ENCODE data around the gene ASPA.
A peak's percentile ranks its signal among the peaks of the same experiment; 100 is the strongest.

The ASPA gene

DNA sequence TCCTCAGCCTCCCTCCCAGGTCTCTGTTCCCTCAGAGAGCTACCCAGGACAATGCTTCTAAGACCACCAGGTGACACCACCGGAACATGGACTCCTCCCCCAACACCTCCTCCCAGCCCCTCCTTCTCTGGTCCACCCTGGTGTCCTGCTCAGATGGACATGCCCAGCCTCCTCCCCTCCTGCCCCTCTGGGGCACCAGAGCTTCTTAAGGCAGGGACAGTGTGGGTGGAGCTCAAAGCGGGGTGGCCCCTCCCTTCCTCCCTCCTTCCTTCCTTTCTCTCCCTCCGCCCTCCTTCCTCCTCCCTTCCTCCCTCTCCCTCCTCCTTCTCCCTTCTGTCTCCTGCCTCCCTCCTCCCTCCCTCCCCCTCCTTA, 59.1 kb downstream of the ASPA start:
- no peak for DNase-seq (ENCODE audit: low read depth in 2 of 2)

DNA sequence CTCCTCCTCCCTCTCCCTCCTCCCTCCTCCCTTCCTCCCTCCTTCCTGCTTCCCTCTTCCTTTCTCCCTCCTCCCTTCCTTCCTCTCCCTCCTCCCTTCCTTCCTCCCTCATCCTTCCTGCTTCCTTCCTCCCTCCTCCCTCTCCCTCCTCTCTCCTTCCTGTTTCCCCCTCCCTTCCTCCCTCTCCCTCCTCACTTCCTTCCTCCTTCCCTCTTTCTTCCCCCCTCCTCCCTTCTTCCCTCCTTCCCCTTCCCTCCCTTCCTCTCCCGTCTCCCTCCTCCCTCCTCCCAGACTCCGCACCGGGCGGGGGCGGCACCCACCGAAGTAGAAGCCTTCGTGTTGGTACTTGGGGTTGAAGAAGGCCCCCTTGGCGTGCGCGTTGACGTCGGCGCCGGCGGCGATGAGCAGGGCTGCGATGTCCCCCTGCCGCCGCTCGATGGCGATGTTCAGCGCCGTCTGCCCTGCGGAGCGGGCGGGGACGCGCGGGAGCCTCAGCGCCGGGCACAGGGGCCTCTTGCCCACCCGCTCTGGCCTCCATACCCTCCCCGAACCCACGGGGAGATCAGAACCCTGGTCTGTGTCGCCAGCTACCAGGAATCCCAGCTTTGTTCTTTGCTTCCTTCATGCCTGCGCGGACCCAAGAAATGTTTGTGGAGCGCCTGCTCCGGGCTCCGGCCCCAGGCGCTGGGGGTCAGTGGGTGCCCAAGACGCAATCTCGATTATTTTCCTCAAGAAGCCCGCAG, 59.6 kb downstream of the ASPA start:
- DNase-seq (ENCODE audit: low read depth in 2 of 2) = peak in 1 of 2 donors; percentile 21

DNA sequence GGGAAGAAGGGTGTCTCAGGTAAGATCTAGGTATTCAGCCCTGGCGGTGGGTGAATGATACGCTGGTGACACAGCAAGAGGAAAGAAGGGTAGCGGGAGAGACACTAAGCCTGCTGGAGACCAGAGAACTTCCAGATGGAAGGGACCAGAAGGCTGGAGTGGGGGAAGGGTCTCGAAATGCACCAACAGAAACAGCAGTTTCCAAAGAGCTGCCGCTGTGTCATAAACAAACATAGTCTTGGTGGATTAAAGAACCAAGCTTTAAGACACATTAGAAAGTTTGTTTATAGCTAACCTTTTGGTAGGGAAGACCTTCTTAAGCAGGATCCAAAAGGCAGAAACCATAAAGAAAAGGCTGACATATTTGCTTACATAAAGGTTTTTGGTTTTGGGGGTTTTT, 60.9 kb downstream of the ASPA start:
- no peak for DNase-seq (ENCODE audit: low read depth in 2 of 2)

DNA sequence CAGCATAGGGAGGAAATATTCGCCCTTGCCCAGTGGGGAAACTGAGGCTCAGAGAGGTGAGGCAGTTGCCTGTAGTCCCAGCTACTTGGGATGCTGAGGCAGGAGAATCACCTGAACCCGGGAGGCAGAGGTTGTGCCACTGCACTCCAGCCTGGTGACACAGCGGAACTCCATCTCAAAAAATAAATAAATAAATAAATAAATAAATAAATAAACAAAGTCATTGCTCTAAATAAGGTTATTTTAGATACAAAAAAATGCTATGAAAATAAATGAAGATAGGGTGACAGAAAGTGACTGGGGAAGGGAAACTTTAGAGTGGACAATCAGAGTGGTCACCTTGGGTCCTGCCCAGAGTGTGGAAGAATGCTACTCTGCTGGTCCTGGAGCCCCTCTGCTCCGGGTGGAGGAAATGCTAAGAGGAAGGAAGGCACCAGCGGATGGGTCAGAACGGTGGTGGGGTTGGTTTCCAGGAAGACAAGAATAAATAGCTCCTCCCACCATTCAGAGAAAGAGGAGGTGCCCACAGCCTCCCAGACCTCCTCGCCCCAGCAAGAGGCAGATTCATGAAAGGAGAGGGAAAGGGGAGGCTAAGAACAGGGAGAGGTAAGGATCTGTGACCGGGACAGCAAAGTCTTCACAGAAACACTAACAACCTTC, 64.2 kb downstream of the ASPA start:
- DNase-seq (ENCODE audit: low read depth in 2 of 2) = no peak

DNA sequence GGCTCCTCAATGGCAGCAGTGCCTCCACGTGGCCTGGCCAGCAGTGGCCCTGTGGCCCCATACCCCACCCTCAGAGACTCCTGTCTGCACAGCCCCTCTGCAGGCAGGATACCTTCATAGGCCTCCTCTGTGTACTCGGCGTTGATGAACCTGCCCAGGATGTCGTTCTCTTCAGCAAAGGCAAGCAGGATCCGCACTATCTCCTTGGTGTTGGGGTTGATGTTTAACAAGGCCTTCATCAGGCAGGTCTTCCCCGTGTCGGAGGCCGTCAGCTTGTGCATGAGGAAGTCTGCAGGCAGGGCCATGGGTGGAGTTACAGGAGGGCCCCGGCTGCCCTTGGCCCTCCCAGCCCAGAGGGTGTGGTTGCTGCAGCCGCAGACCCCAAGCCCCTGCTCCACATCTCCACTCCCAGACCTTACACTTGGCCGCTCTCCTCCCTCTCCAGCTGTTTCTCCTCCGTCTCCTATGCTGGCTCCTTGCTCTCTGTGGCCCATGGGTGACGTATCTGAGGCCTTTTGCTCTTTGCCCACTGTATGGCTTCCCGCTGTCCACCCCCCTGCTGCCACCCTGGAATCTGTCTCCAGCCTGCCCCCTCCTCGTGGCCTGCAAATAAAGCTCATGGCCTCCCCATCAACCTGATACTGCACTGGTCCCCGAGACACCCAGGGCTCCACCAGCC, 66.8 kb downstream of the ASPA start:
- DNase-seq (ENCODE audit: low read depth in 2 of 2) = no peak

DNA sequence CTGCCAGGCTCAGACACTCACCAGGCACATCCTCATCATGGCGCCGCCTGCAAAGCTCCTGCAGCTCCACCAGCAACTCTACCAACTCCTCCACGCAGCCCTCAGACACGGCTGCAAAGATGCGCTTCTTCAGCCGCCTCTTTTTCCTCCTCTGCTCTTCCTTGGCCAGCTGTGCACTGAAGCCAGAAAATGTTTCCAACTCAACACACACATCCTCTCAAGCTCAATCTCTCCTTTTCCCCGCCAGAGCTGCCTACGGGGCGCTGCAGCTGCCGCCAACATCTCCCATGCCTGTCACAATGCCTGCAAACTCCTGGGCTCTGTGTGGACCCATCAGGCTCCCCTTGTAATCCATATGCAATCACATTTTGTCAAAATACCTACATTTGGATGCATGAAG, 67.7 kb downstream of the ASPA start:
- no peak for DNase-seq (ENCODE audit: low read depth in 2 of 2)

DNA sequence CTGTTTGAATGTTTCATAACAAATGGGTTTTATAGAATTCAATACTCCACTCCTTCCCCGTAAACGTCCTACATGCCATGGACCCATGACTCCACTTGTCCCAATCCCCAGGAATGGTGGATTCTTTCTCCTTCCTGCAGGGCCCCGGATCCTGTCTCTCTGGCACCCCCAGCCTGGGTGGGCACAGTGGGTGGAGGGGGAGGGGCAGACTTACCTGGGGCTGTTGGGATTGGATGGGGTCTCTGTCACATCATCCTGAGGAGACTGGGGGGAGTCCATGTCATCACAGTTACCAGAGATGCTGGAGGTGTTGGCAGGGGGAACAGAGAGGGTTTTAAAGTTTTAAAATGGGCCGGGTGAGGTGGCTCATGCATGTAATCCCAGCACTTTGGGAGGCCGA, 68.6 kb downstream of the ASPA start:
- no peak for DNase-seq (ENCODE audit: low read depth in 2 of 2)

DNA sequence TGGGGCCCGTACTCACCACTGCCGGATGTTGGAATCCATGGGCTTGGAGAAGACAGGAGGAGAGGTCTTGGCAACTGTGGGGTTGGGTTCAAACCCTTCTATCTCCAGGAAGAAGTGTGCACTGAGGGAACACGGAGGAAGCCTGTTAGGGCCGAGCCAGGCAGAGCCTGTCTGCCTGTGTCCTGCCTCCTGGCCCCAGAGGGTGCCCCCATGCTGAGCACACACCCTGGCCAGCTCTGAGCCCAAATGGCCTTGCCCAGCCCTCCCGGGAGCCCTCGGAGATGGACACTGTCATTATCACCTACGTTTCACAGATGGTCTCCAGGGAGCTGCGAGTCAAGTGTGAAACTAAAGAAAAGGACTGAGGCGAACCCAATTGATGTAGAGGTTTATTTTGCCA, 69.4 kb downstream of the ASPA start:
- DNase-seq (ENCODE audit: low read depth in 2 of 2) = no peak

DNA sequence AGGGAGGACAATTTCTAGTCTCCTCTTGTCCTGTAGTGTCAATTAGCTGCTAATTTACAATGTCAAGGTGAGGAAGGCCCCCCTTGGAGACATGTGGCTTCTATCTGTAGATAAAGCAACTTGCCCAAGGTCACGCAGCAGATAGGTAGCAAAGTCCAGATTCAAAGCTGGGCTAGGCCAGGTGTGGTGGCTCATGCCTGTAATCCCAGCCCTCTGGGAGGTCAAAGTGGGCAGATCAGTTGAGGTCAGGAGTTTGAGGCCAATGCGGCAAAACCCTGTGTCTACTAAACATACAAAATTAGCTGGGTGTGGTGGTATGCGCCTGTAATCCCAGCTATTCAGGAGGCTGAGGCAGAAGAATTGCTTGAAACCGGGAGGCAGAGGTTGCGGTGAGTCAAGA, 70.7 kb downstream of the ASPA start:
- DNase-seq (ENCODE audit: low read depth in 2 of 2) = no peak

DNA sequence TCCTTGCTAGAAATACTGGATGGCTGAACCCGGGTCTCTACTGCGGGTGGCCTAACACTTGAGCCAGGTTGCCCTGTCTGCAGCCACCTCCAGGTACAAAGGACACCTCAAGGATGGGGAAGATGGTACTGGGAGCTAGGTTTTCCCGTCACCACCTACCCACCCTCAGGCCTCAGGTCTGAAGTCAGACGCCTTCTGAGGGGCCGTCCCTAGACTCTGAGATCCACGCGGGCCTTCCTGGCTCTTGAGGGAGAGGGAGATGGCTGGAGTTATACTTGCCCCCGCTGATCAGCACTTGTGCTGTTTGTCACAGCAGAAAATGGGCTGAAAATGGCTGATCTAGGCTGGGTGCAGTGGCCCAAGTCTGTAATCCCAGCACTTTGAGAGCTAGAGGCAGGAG, 71.2 kb downstream of the ASPA start:
- DNase-seq (ENCODE audit: low read depth in 2 of 2) = no peak

DNA sequence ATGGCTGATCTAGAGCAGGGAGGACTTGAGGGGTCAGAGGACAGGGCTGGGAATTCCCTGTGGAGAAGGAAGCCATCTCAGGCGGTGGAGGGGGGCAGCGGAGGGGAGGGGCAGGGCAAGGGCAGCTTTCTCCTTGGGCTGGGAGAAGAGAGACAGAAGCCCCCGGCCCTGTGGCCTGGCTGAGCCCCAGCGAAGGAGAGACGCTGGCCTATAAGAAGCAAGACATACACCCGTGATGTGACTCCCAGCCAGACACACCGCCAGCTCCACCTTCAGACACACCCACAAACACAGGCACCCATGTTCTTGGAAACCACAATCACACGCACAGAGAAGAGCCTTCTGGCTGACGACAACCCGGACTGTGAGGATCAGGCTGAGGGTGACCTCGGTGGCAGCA, 71.8 kb downstream of the ASPA start:
- DNase-seq (ENCODE audit: low read depth in 2 of 2) = no peak

DNA sequence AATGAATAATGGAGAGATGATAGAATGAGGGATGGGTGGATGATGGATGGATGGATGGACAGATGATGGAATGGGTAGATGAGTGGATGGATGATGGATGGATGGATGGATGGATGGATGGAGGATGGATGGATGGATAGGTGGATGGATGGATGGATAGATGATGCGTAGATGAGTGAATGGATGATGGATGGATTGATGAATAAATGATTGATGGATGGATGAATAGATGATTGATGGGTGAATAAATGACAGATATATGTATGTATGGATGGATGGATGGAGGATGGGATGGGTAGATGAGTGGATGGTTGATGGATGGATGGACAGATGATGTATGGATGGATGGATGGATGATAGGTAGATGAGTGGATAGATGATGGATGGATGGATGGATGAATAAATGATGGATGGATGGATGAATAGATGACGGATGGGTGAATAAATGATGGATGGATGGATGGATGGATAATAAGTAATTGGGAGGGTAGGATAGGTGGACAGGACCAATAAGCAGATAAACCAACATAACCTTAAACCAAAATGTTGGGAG, 73.9 kb downstream of the ASPA start:
- DNase-seq (ENCODE audit: low read depth in 2 of 2) = no peak

DNA sequence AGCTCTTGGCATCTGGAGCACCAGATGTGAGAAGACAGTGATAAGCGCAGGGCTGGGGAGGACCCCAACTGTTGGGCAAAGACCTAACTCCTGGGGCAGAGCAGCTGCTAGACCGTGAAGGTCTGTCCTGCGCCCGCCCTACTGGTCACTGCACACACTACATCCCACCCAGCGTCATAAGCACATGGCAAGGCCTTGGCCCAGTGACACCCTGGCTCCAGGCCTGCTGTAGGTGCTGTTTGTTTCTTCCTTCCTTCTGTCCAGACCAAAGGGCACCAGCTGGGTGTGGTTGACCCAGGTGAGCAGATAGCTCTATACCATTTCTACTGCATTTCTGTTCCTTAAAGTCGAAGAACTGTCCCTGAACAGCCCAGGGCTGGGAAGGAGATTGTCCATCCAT, 75.4 kb downstream of the ASPA start:
- DNase-seq (ENCODE audit: low read depth in 2 of 2) = no peak

DNA sequence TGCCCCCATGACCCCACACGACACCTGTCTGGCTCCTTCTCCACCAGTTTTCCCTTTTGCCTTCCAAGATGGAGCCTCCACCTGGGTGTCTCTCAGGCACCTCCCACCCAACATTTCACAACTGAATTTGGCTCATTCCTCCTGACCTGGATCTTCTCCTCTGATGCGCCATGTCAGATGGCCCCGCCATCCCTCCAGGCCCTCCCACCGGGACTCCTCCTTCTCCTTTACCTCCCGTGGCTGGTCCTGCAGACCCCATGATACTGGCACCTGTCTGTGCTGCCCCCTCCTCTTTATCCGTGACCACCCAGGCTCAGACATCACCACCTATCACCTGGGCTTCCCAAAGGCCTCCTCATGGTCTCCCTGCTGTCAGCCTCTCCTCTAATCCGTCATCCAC, 77.1 kb downstream of the ASPA start:
- no peak for DNase-seq (ENCODE audit: low read depth in 2 of 2)
